ENCODE data around the gene C4orf51. TPM values are rescaled to one million over a fixed set of nuclear protein-coding genes. Genes with fewer than 3 reads are reported as not detected.

Gene C4orf51
- total RNA-seq, 1 donor from 2014 or later = not detected

DNA sequence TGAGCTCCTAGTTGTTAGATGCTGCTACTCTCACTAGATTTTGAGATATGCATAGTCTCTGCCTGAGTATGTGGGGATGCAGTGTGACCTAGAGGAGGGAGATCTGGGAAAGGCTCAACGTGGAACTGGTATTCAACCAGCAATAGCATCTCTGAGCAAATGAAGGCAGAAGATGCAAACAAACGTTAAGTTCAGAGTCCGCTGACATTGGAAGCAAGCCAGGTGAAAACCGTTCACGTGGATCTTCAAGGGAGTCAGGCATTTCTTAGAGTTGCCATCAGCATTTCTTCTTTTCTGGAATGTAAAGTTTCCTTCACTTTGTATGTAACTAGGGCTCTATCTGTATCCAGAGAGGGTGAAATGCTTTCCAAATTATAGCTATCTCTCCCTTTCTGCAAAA is 59.9 kb downstream of the C4orf51 start:
- Mint-ChIP-seq H3K4me3 (ENCODE audit: unreplicated experiment) (no peak overlapping the region), H3K9me3 (ENCODE audit: unreplicated experiment) (no peaks in the 10 kb centered on the region), H3K4me1 (ENCODE audit: unreplicated experiment) (peaks cover 36% of the 10 kb centered on the region), H3K36me3 (ENCODE audit: unreplicated experiment) (no peaks in the 10 kb centered on the region), H3K27ac (ENCODE audit: unreplicated experiment) (no peak overlapping the region), H3K27me3 (ENCODE audit: unreplicated experiment) (no peaks in the 10 kb centered on the region)
- no peak for DNase-seq (ENCODE audit: extremely low spot score, unreplicated experiment)
- no peak for TF ChIP-seq CTCF (IDR thresholded peaks at IDR 0.05)

- Mint-ChIP-seq H3K27me3 (ENCODE audit: unreplicated experiment) (no peaks in the 10 kb centered on the region), H3K27ac (ENCODE audit: unreplicated experiment) (no peak overlapping the region)
- TF ChIP-seq CTCF (IDR thresholded peaks at IDR 0.05) = no peak
Measured at GRCh38 chr4:145740806-145741205, 60.9 kb downstream of the C4orf51 start.

DNA sequence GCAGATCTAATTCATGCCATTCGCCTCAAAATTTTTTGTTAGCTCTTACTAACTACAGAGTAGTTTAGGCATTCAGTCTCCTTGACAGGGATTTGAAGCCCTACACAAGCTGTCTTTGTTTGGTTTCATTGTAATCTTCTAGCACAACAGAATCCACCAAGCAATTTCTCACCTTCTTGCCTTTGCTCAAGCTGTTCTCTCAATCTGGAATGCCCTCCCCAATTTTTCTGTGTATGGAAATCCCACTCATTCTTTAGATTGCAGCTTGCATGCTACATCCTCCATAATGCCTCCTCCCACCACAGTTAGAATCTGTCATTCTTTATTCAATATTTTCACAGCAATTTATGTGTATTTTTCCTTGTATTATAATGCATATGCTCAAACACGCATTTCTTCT is 63.7 kb downstream of the C4orf51 start:
- Mint-ChIP-seq H3K36me3 (ENCODE audit: unreplicated experiment) (no peaks in the 10 kb centered on the region), H3K4me3 (ENCODE audit: unreplicated experiment) (no peak overlapping the region), H3K9me3 (ENCODE audit: unreplicated experiment) (peaks cover 19% of the 10 kb centered on the region), H3K4me1 (ENCODE audit: unreplicated experiment) (peaks cover 11% of the 10 kb centered on the region), H3K27me3 (ENCODE audit: unreplicated experiment) (no peaks in the 10 kb centered on the region), H3K27ac (ENCODE audit: unreplicated experiment) (no peak overlapping the region)
- DNase-seq (ENCODE audit: extremely low spot score, unreplicated experiment) = no peak
- TF ChIP-seq CTCF (IDR thresholded peaks at IDR 0.05) = no peak

More at GRCh38 chr4:145740806-145741205, 60.9 kb downstream of the C4orf51 start:
- no peak for DNase-seq (ENCODE audit: extremely low spot score, unreplicated experiment)
- peaks cover 27% of the 10 kb centered on the region for H3K4me1 Mint-ChIP-seq (ENCODE audit: unreplicated experiment)
- no peaks in the 10 kb centered on the region for H3K36me3 Mint-ChIP-seq (ENCODE audit: unreplicated experiment)
- H3K9me3 Mint-ChIP-seq (ENCODE audit: unreplicated experiment) = peaks cover 6% of the 10 kb centered on the region
- H3K4me3 Mint-ChIP-seq (ENCODE audit: unreplicated experiment) = no peak overlapping the region

DNA sequence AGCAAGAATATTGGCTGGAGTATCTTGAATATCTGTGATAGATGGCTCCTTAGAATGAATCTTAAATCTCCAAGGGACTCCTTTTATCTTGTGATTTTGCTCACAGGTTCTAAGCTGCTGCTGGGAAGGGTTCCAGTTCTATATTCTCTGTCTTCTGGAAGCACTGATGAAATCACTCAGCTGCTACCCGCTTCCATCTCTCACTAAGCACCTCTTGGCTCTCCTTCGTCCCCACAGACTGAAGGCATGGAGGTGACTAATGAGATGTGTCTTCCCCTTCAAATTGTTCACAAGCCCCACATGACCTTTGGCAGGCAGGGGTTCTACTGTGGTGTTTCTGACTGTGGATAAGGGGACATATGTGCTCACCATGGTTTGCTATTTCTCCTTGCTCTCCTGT is 75.9 kb downstream of the C4orf51 start:
- no peak for TF ChIP-seq CTCF (IDR thresholded peaks at IDR 0.05)
- Mint-ChIP-seq H3K27ac (ENCODE audit: unreplicated experiment) (no peak overlapping the region), H3K36me3 (ENCODE audit: unreplicated experiment) (peaks cover 26% of the 10 kb centered on the region), H3K9me3 (ENCODE audit: unreplicated experiment) (peaks cover 7% of the 10 kb centered on the region), H3K4me3 (ENCODE audit: unreplicated experiment) (no peak overlapping the region), H3K27me3 (ENCODE audit: unreplicated experiment) (no peaks in the 10 kb centered on the region), H3K4me1 (ENCODE audit: unreplicated experiment) (no peaks in the 10 kb centered on the region)
- DNase-seq (ENCODE audit: extremely low spot score, unreplicated experiment) = no peak

GRCh38 chr4:145756244-145756643 is 76.3 kb downstream of the C4orf51 start:
- H3K4me3 Mint-ChIP-seq (ENCODE audit: unreplicated experiment) = no peak overlapping the region
- H3K4me1 Mint-ChIP-seq (ENCODE audit: unreplicated experiment) = no peaks in the 10 kb centered on the region
- peaks cover 28% of the 10 kb centered on the region for H3K36me3 Mint-ChIP-seq (ENCODE audit: unreplicated experiment)
- H3K27ac Mint-ChIP-seq (ENCODE audit: unreplicated experiment) = no peak overlapping the region
- H3K27me3 Mint-ChIP-seq (ENCODE audit: unreplicated experiment) = no peaks in the 10 kb centered on the region
- DNase-seq (ENCODE audit: extremely low spot score, unreplicated experiment) = no peak
- TF ChIP-seq CTCF (IDR thresholded peaks at IDR 0.05) = no peak
- H3K9me3 Mint-ChIP-seq (ENCODE audit: unreplicated experiment) = peaks cover 3% of the 10 kb centered on the region

All from osteocyte (in vitro differentiated cells).